GM12801 (cell line): ENCODE results near the gene FBXW9.

Source experiments
- TF ChIP-seq, protein P1 (sequence below): IDR thresholded peaks from one replicate; pipeline ENCODE4 v1.5.1; 2011; ENCODE audit warnings: control low read depth; ENCODE audit not compliant: insufficient read length; ENCODE audit errors: extremely low read depth

Gene FBXW9

DNA sequence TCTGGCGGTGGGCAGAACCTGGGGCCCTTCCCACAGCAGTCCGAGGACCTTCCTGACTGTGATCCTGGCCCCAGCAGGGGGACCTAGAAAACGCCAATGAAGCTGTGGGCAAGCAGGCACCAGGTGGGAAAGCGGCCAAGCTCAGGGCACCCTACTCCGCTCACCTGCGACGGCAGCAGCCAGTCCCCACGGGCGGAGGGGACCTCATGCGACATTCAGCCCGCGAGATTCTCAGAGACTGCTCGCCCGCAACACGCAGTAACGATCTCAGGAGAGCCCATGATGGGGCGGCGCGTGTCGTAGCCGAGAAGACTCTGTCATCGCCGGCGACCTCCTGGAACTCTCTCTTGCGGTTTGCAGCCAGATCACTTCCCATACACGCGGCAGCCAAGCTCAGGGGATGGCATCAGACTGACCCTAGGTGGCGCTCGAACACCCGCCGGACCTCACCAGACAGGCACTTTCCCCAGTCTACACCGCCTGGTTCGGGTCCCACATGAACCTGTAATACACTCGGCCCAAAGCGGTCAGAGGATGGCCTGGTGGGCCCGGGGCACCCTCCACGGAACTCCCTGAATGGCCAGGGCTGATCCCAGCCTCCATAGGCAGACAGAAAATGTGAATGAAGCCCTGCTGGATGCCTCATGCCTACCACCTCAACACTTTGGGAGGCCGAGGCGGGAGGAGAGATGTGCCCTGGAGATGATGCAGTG is 56.4 kb downstream of the FBXW9 start:
- TF ChIP-seq, protein P1, sequence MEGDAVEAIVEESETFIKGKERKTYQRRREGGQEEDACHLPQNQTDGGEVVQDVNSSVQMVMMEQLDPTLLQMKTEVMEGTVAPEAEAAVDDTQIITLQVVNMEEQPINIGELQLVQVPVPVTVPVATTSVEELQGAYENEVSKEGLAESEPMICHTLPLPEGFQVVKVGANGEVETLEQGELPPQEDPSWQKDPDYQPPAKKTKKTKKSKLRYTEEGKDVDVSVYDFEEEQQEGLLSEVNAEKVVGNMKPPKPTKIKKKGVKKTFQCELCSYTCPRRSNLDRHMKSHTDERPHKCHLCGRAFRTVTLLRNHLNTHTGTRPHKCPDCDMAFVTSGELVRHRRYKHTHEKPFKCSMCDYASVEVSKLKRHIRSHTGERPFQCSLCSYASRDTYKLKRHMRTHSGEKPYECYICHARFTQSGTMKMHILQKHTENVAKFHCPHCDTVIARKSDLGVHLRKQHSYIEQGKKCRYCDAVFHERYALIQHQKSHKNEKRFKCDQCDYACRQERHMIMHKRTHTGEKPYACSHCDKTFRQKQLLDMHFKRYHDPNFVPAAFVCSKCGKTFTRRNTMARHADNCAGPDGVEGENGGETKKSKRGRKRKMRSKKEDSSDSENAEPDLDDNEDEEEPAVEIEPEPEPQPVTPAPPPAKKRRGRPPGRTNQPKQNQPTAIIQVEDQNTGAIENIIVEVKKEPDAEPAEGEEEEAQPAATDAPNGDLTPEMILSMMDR: no peak
